Stomach (tissue), 9 donors: ENCODE data around the gene PLEKHF1. TPM values are rescaled to one million over a fixed set of nuclear protein-coding genes. Genes with fewer than 3 reads are reported as not detected.

Source experiments
- DNase-seq, 2 donors: peaks; one replicate each; pipeline versions ENCODE4 v3.0.0 to v3.0.0-alpha.2; 2013 to 2019
- H3K27ac ChIP-seq, 5 donors: fragments of 200-600 bp in 4 of 5; sonication (generic) in 4 of 5; one replicate each; pipeline ENCODE4 v1.5.1; 2013 to 2019; ENCODE audit warnings: mild to moderate bottlenecking in 1 of 5, moderate library complexity in 1 of 5
- H3K27me3 ChIP-seq, 3 donors: fragments of 200-600 bp; sonication (generic); one replicate each; pipeline ENCODE4 v1.5.1; 2017 to 2019; ENCODE audit warnings: mixed run types in 1 of 3
- H3K36me3 ChIP-seq, 4 donors: fragments of 200-600 bp; sonication (generic); 1 replicate in 3 of 4; 2 replicates in 1 of 4; pipeline ENCODE4 v1.5.1; 2016 to 2019
- H3K4me1 ChIP-seq, 4 donors: fragments of 200-600 bp; sonication (generic); one replicate each; pipeline ENCODE4 v1.5.1; 2016 to 2019
- H3K4me3 ChIP-seq, 4 donors: fragments of 200-600 bp; sonication (generic) in 3 of 4; one replicate each; pipeline ENCODE4 v1.5.1; 2016 to 2019; ENCODE audit warnings: mild to moderate bottlenecking in 1 of 4
- H3K9me3 ChIP-seq, 4 donors: fragments of 200-600 bp; sonication (generic); one replicate each; pipeline ENCODE4 v1.5.1; 2016 to 2019
- CTCF ChIP-seq, 7 experiments: fragments of 450-650 bp in 4 of 7; fragments of 200-600 bp in 3 of 7; sonication (generic) in 3 of 7; IDR thresholded peaks; one replicate each; pipeline ENCODE4 v1.5.1; 2016 to 2019; ENCODE audit warnings: antibody characterized with exemption in 7 of 7, control low read depth in 2 of 7, mild to moderate bottlenecking in 1 of 7
- EP300 ChIP-seq: sonication (generic); formaldehyde crosslinking; IDR thresholded peaks from one replicate; pipeline ENCODE4 v1.6.1; 2017; ENCODE audit warnings: antibody characterized with exemption
- POLR2A ChIP-seq, 4 donors: fragments of 450-650 bp; IDR thresholded peaks; one replicate each; pipeline ENCODE4 v1.6.1; 2016; ENCODE audit warnings: antibody characterized with exemption in 4 of 4, control low read depth in 2 of 4, mild to moderate bottlenecking in 1 of 4, moderate library complexity in 1 of 4
- POLR2AphosphoS5 ChIP-seq, 3 donors: sonication (generic); formaldehyde crosslinking; IDR thresholded peaks; one replicate each; pipeline ENCODE4 v1.6.1; 2016; ENCODE audit warnings: antibody characterized with exemption in 3 of 3
- WGBS, 5 donors: extraction: QIAGEN DNeasy Blood & Tissue Kit in 3 of 5; methylation state at CpG; one replicate each; pipeline versions ENCODE4 v1.1.5 to v1.1.7; 2013 to 2018; 5-methylcytosine and 5-hydroxymethylcytosine counted together
- intact Hi-C: fragments of 100-400 bp; cut with DNase I; formaldehyde crosslinking; loops from one replicate; pipeline ENCODE4 v1.15.1; 2023; ENCODE audit warnings: low total_unique reads
- polyA plus RNA-seq, 3 donors: library from polyadenylated mRNA; stranded (reverse); fragments of 200-250 nt; gene quantifications; one replicate each; pipeline ENCODE4 v1.2.3, GENCODE V29; 2013
- total RNA-seq, 5 donors: library from RNA; depleted of rRNA; stranded (reverse); fragments of >200 nt; gene quantifications; one replicate each; pipeline versions ENCODE4 v1.1.0 to v1.2.3, GENCODE V29; 2014 to 2016
- donor health status: healthy with polysubstance abuse.
- donor health status: Bipolar disorder and iron deficiency.
- donor health status: healthy.

Gene PLEKHF1
- total and polyA plus RNA-seq, 8 donors = 1.8 to 13.6 (median 6.4) TPM

DNA sequence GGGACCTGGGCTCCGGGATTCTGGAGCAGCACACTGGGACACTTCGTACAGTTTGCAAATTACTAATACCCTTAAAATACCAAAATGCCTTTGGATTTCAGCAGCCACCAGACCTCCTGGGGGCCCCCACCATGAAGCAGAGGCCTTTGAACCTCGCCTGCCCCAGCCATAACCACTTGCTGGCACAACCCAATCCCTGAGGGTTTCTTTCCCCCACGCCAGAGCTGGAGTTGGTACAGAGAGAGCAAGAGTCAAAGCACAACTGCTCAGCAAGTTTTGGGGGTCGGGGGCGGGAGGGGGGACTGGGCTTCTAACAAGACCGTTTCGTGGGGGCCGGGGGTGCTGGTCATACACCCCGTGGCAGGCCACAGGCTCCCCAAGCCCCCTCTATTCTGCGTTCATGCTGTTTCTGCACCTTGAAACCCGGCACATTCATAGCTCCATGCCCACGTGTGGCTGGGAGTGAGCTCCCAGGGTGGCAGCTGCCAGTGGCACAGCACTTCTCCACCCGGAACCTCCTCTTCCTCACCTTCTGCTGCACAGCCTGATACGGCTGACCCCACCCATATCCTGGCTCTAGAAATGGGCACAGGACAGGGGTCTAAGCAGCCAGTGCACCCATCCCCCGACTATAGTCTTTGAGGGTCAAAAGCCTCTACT, 17.1 kb downstream of the PLEKHF1 start:
- DNase-seq = no peak
- TF ChIP-seq POLR2AphosphoS5 (IDR thresholded peaks at IDR 0.05) = no peak
- no peak for TF ChIP-seq POLR2A (IDR thresholded peaks at IDR 0.05)
- no peak for TF ChIP-seq CTCF (IDR thresholded peaks at IDR 0.05)
- TF ChIP-seq EP300 = no peak
- intact Hi-C loops = no loop called here
- Histone ChIP-seq H3K36me3 (peaks cover 0 to 12% (median under 1%) of the 10 kb centered on the region in 4 donors), H3K27ac (peak overlapping the region in 3 of 5 donors; percentile 20 to 75 (median 27)), H3K9me3 (no peaks in the 10 kb centered on the region), H3K4me3 (no peak overlapping the region), H3K27me3 (no peaks in the 10 kb centered on the region), H3K4me1 (peaks cover 44 to 68% (median 54%) of the 10 kb centered on the region in 4 donors)
- 74 to 80% (median 77%) methylated on average over 15 to 16 of the region's 16 CpGs for WGBS, 5 donors

GRCh38 chr19:29683009-29683408, 17.7 kb downstream of the PLEKHF1 start:
- TF ChIP-seq POLR2AphosphoS5 (IDR thresholded peaks at IDR 0.05) (no peak), EP300 (no peak), POLR2A (IDR thresholded peaks at IDR 0.05) (no peak), CTCF (IDR thresholded peaks at IDR 0.05) (no peak)
- Histone ChIP-seq H3K4me1 (peaks cover 40 to 61% (median 47%) of the 10 kb centered on the region in 4 donors), H3K36me3 (peaks cover 0 to 8% (median 0%) of the 10 kb centered on the region in 4 donors), H3K27ac (no peak overlapping the region), H3K4me3 (no peak overlapping the region), H3K9me3 (no peaks in the 10 kb centered on the region), H3K27me3 (no peaks in the 10 kb centered on the region)
- 74 to 84% (median 81%) methylated on average over 10 of the region's 10 CpGs for WGBS, 5 donors
- intact Hi-C loops = no loop called here
- no peak for DNase-seq

- Histone ChIP-seq H3K4me3 (no peak overlapping the region), H3K9me3 (peaks cover 0 to 3% (median under 1%) of the 10 kb centered on the region in 4 donors), H3K36me3 (no peaks in the 10 kb centered on the region), H3K27ac (no peak overlapping the region), H3K27me3 (no peaks in the 10 kb centered on the region), H3K4me1 (peaks cover 17 to 38% (median 30%) of the 10 kb centered on the region in 4 donors)
- no peak for DNase-seq
- TF ChIP-seq POLR2A (IDR thresholded peaks at IDR 0.05) (no peak), POLR2AphosphoS5 (IDR thresholded peaks at IDR 0.05) (no peak), EP300 (no peak), CTCF (IDR thresholded peaks at IDR 0.05) (no peak)
- 34 to 71% (median 54%) methylated on average over 7 of the region's 7 CpGs for WGBS, 5 donors
- intact Hi-C loops = no loop called here
These were observed 20.1 kb downstream of the PLEKHF1 start for GRCh38 chr19:29685326-29685725.

GRCh38 chr19:29686285-29686805, 21.1 kb downstream of the PLEKHF1 start:
- no peak for DNase-seq
- TF ChIP-seq CTCF (IDR thresholded peaks at IDR 0.05) (no peak), POLR2A (IDR thresholded peaks at IDR 0.05) (no peak), EP300 (no peak), POLR2AphosphoS5 (IDR thresholded peaks at IDR 0.05) (no peak)
- Histone ChIP-seq H3K9me3 (peaks cover 0 to 11% (median 7%) of the 10 kb centered on the region in 4 donors), H3K4me1 (peaks cover 8 to 28% (median 20%) of the 10 kb centered on the region in 4 donors), H3K4me3 (no peak overlapping the region), H3K36me3 (no peaks in the 10 kb centered on the region), H3K27me3 (no peaks in the 10 kb centered on the region), H3K27ac (peak overlapping the region in 1 of 5 donors; percentile 58)
- intact Hi-C loops = no loop called here
- WGBS, 5 donors = 94 to 95% (median 95%) methylated on average over 8 of the region's 8 CpGs
